Keratinocyte (primary cell): Measurements from ENCODE around the gene KDM3B. TPM values are rescaled to one million over a fixed set of nuclear protein-coding genes. Genes with fewer than 3 reads are reported as not detected.
A peak's percentile ranks its signal among the peaks of the same experiment; 100 is the strongest.

Source experiments
- DNase-seq: peaks from one replicate; pipeline ENCODE4 v3.0.0-alpha.2; 2011; ENCODE audit warnings: low read depth, missing footprints, low spot score
- FAIRE-seq: peaks from 2 replicates; lab custom pipeline; 2011; peaks lifted over from hg19 to GRCh38; lab: Jason Lieb, UNC
- H2AFZ ChIP-seq: 2 replicates; pipeline ENCODE4 v1.6.0; 2012; ENCODE audit warnings: low read length, control low read depth, inconsistent platforms; ENCODE audit not compliant: control insufficient read depth
- H3K27ac ChIP-seq: 2 replicates; pipeline ENCODE4 v1.5.1; 2011; ENCODE audit warnings: low read length; ENCODE audit not compliant: control insufficient read depth, insufficient read depth
- H3K27me3 ChIP-seq: 3 replicates; pipeline ENCODE4 v1.6.0; 2011; ENCODE audit warnings: low read length; ENCODE audit not compliant: control insufficient read depth, insufficient read depth; ENCODE audit errors: extremely low read depth
- H3K36me3 ChIP-seq, 2 experiments: 2 replicates in 1 of 2; 3 replicates in 1 of 2; pipeline ENCODE4 v1.5.1; 2011; ENCODE audit warnings: low read length in 2 of 2, mild to moderate bottlenecking in 1 of 2; ENCODE audit not compliant: control insufficient read depth in 2 of 2, insufficient read depth in 2 of 2; ENCODE audit errors: extremely low read depth in 1 of 2
- H3K4me1 ChIP-seq: 3 replicates; pipeline ENCODE4 v1.5.1; 2011; ENCODE audit warnings: low read length; ENCODE audit not compliant: control insufficient read depth, insufficient read depth; ENCODE audit errors: extremely low read depth
- H3K4me2 ChIP-seq: 3 replicates; pipeline ENCODE4 v1.6.0; 2011; ENCODE audit warnings: low read depth, low read length; ENCODE audit not compliant: control insufficient read depth, insufficient read depth; ENCODE audit errors: extremely low read depth
- H3K4me3 ChIP-seq, 3 experiments: fragments of 200-600 bp in 1 of 3; sonication (generic) in 1 of 3; 2 replicates in 2 of 3; 3 replicates in 1 of 3; pipeline ENCODE4 v1.5.1; 2011 to 2016; ENCODE audit warnings: low read length in 3 of 3, mild to moderate bottlenecking in 3 of 3, control low read depth in 2 of 3, inconsistent platforms in 1 of 3, low read depth in 1 of 3, mixed read lengths in 1 of 3, mixed run types in 1 of 3, moderate library complexity in 1 of 3; ENCODE audit not compliant: control insufficient read depth in 2 of 3, insufficient read depth in 2 of 3; ENCODE audit errors: extremely low read depth in 1 of 3
- H3K79me2 ChIP-seq: 2 replicates; pipeline ENCODE4 v1.6.0; 2012; ENCODE audit warnings: low read length; ENCODE audit not compliant: control insufficient read depth, insufficient read depth
- H3K9ac ChIP-seq: 3 replicates; pipeline ENCODE4 v1.6.0; 2011; ENCODE audit warnings: low read length; ENCODE audit not compliant: control insufficient read depth, insufficient read depth; ENCODE audit errors: extremely low read depth
- H3K9me1 ChIP-seq: 3 replicates; pipeline ENCODE4 v1.6.0; 2011; ENCODE audit warnings: low read length; ENCODE audit not compliant: control insufficient read depth, insufficient read depth; ENCODE audit errors: extremely low read depth
- H3K9me3 ChIP-seq: 2 replicates; pipeline ENCODE4 v1.5.1; 2012; ENCODE audit warnings: low read depth, low read length; ENCODE audit not compliant: control insufficient read depth
- H4K20me1 ChIP-seq: 3 replicates; pipeline ENCODE4 v1.6.0; 2011; ENCODE audit warnings: low read length; ENCODE audit not compliant: control insufficient read depth, insufficient read depth; ENCODE audit errors: extremely low read depth
- EZH2 ChIP-seq: IDR thresholded peaks from one replicate; pipeline ENCODE4 v1.6.1; 2012; ENCODE audit warnings: inconsistent platforms, mild to moderate bottlenecking, low read length, moderate library complexity
- dilution Hi-C: fragments of 300-500 bp; cut with MboI; formaldehyde crosslinking; loops from one replicate; pipeline ENCODE4 v1.7.0; 2020; ENCODE audit warnings: low sequenced_read_pairs; ENCODE audit not compliant: extremely low pct_ligation_motif_present
- polyA plus RNA-seq, 5 experiments: library from polyadenylated mRNA; depleted of rRNA in 3 of 5; stranded (reverse) in 3 of 5; stranded (forward) in 1 of 5; unstranded in 1 of 5; fragments of >200 nt; gene quantifications; 1 replicate in 1 of 5; 2 replicates in 3 of 5; 3 replicates in 1 of 5; pipeline versions ENCODE4 v1.2.1 to v1.2.3, GENCODE V29; 2011 to 2012; ENCODE audit warnings: missing spikeins in 2 of 5, low read depth in 1 of 5, low replicate concordance in 1 of 5
- small RNA-seq, 3 experiments: library from RNA; depleted of rRNA; stranded (forward); fragments of <200 nt; gene quantifications; one replicate each; pipeline ENCODE3, GENCODE V24; 2012; ENCODE audit warnings: low read depth in 3 of 3, low replicate concordance in 1 of 3; ENCODE audit not compliant: insufficient read length in 3 of 3
- TF ChIP-seq, protein P1 (sequence below), 3 experiments: IDR thresholded peaks in 1 of 3; conservative IDR thresholded peaks in 1 of 3; optimal IDR thresholded peaks in 1 of 3; 2 replicates in 2 of 3; 3 replicates in 1 of 3; pipeline versions ENCODE3 to v1.5.1; 2011; ENCODE audit warnings: low read length in 3 of 3, mild to moderate bottlenecking in 3 of 3, moderate library complexity in 2 of 3, control low read depth in 1 of 3, inconsistent platforms in 1 of 3; ENCODE audit not compliant: insufficient read depth in 2 of 3; ENCODE audit errors: extremely low read depth in 1 of 3

The KDM3B gene
- polyA plus RNA-seq, 1 donor (not counting 4 experiments of a cell fraction or from before 2014, with no cell fraction given), result 28.8 TPM

DNA sequence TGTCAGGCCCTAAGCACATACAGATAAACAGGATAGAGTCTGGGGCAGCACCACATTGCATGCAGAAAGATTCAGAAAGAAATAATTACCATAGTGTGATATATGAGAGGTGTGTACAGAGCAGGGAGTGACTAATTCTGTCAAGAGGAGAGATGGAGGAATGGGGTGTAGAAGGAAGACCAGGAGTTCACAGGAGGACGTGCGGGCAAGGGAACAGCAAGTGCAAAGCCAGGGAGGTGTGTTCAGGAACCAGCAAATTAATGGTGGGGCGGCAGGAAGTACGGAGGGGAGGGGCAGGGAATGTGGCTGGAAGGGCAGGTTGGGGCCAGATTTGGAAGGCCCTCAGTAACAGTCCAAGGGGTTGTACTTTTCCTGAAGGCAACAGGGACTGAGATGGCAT, 130.2 kb downstream of the KDM3B start:
- no peaks in the 10 kb centered on the region for H4K20me1 ChIP-seq
- no peak for TF ChIP-seq EZH2
- TF ChIP-seq, protein P1, sequence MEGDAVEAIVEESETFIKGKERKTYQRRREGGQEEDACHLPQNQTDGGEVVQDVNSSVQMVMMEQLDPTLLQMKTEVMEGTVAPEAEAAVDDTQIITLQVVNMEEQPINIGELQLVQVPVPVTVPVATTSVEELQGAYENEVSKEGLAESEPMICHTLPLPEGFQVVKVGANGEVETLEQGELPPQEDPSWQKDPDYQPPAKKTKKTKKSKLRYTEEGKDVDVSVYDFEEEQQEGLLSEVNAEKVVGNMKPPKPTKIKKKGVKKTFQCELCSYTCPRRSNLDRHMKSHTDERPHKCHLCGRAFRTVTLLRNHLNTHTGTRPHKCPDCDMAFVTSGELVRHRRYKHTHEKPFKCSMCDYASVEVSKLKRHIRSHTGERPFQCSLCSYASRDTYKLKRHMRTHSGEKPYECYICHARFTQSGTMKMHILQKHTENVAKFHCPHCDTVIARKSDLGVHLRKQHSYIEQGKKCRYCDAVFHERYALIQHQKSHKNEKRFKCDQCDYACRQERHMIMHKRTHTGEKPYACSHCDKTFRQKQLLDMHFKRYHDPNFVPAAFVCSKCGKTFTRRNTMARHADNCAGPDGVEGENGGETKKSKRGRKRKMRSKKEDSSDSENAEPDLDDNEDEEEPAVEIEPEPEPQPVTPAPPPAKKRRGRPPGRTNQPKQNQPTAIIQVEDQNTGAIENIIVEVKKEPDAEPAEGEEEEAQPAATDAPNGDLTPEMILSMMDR (optimal IDR thresholded peaks at IDR 0.05 in 1 of 3, IDR thresholded peaks at IDR 0.05 in 1 of 3, conservative IDR thresholded peaks at IDR 0.05 in 1 of 3; ENCODE audit: extremely low read depth in 1 of 3, insufficient read depth in 2 of 3, low read length in 3 of 3), result no peak
- no peak overlapping the region for H3K4me3 ChIP-seq
- H3K27me3 ChIP-seq, result no peaks in the 10 kb centered on the region
- no peak overlapping the region for H3K27ac ChIP-seq
- no peaks in the 10 kb centered on the region for H3K9me3 ChIP-seq
- H3K4me1 ChIP-seq, result peaks cover 11% of the 10 kb centered on the region
- no peaks in the 10 kb centered on the region for H3K9me1 ChIP-seq
- no peaks in the 10 kb centered on the region for H3K79me2 ChIP-seq
- peak overlapping the region; percentile 66 for H2AFZ ChIP-seq
- peak overlapping the region; percentile 49 for H3K4me2 ChIP-seq
- no peak overlapping the region for H3K9ac ChIP-seq
- H3K36me3 ChIP-seq, result no peaks in the 10 kb centered on the region
- DNase-seq (no peak), FAIRE-seq (peak; percentile 84)
- dilution Hi-C loops, result no loop called here

Small RNA genes within 50 kb of the gene (small RNA-seq; reads per million reads assigned to genes)
- 0 reads per million in 3 experiments for gene AC113403.1

Other genes with a start within 250 kb of the KDM3B start
- 0.05 to 0.14 TPM (median 0.13 TPM) in 3 replicates for gene NME5, start 213.3 kb upstream of the KDM3B start, polyA plus RNA-seq
- gene BRD8, start 174.1 kb upstream of the KDM3B start, polyA plus RNA-seq, result 24.4 to 36.4 TPM (median 27.4 TPM) in 3 replicates
- gene KIF20A, start 173.6 kb upstream of the KDM3B start, polyA plus RNA-seq, result 2.3 to 18.5 TPM (median 17.1 TPM) in 3 replicates
- gene CDC23, start 139.4 kb upstream of the KDM3B start, polyA plus RNA-seq, result 26.4 to 40.2 TPM (median 33.2 TPM) in 3 replicates
- not detected in 3 replicates for gene GFRA3, start 78.1 kb upstream of the KDM3B start, polyA plus RNA-seq
- 1.4 to 4.7 TPM (median 3.1 TPM) in 3 replicates for gene CDC25C, start 20.9 kb upstream of the KDM3B start, polyA plus RNA-seq
- 24.6 to 31.5 TPM (median 25.5 TPM) in 3 replicates for gene FAM53C, start 14.4 kb upstream of the KDM3B start, polyA plus RNA-seq
- 0.19 to 0.41 TPM (median 0.35 TPM) in 3 replicates for gene REEP2, start 86.4 kb downstream of the KDM3B start, polyA plus RNA-seq
- 2.8 to 7.0 TPM (median 5.6 TPM) in 3 replicates for gene EGR1, start 112.8 kb downstream of the KDM3B start, polyA plus RNA-seq
- gene ETF1, start 190.6 kb downstream of the KDM3B start, polyA plus RNA-seq, result 96.4 to 137 TPM (median 99.8 TPM) in 3 replicates
- gene HSPA9, start 222.7 kb downstream of the KDM3B start, polyA plus RNA-seq, result 153 to 195 TPM (median 153 TPM) in 3 replicates